Pancreas (tissue), 10 donors: Measurements from ENCODE around the gene HADHA. TPM values are rescaled to one million over a fixed set of nuclear protein-coding genes. Genes with fewer than 3 reads are reported as not detected.

ENCODE experiments used
- ATAC-seq, 4 donors: fragments of 200-7000 bp; cut with Tn5 transposase; one replicate each; pipeline versions ENCODE4 v1.8.0 to v1.9.1; 2020; ENCODE audit warnings: mild to moderate bottlenecking in 4 of 4, moderate library complexity in 4 of 4
- DNase-seq, 6 donors: peaks; one replicate each; pipeline ENCODE4 v3.0.0-alpha.2; 2020
- FAIRE-seq: peaks from 2 replicates; lab custom pipeline; 2012; peaks lifted over from hg19 to GRCh38; lab: Jason Lieb, UNC
- H3K27ac ChIP-seq, 4 donors: fragments of 200-600 bp; sonication (generic); 1 replicate in 3 of 4; 2 replicates in 1 of 4; pipeline versions ENCODE4 v1.5.0 to v1.8.0; 2020
- H3K27me3 ChIP-seq, 4 donors: fragments of 200-600 bp; one replicate each; pipeline ENCODE4 v1.8.0; 2021
- H3K36me3 ChIP-seq, 3 donors: fragments of 200-600 bp; sonication (generic) in 1 of 3; one replicate each; pipeline versions ENCODE4 v1.5.0 to v1.8.0; 2020 to 2021
- H3K4me1 ChIP-seq, 3 donors: fragments of 200-600 bp; one replicate each; pipeline ENCODE4 v1.8.0; 2021
- H3K4me3 ChIP-seq, 4 donors: fragments of 200-600 bp; sonication (generic) in 2 of 4; one replicate each; pipeline versions ENCODE4 v1.5.0 to v1.8.0; 2020 to 2021
- H3K9me3 ChIP-seq, 4 donors: fragments of 200-600 bp; one replicate each; pipeline ENCODE4 v1.8.0; 2021
- WGBS, 2 donors: extraction: QIAGEN DNeasy Blood & Tissue Kit; methylation state at CpG; one replicate each; pipeline ENCODE4 v1.1.7; 2013; 5-methylcytosine and 5-hydroxymethylcytosine counted together
- intact Hi-C, 3 donors: fragments of 100-400 bp; cut with DNase I; formaldehyde crosslinking; loops; one replicate each; pipeline versions ENCODE4 v1.11.1 to v1.14.2; 2022
- polyA plus RNA-seq, 2 donors: library from polyadenylated mRNA; stranded (reverse); fragments of 200-250 nt; gene quantifications; one replicate each; pipeline ENCODE4 v1.2.3, GENCODE V29; 2013
- total RNA-seq, 6 donors: library from RNA; stranded (reverse); fragmentation: NEBNext Ultra II Directional in 4 of 6; extraction: Animal tissue kit (Norgen Biotek cat#: 25700) in 4 of 6; gene quantifications; one replicate each; pipeline versions ENCODE4 v1.2.1 to v1.2.4, GENCODE V29; 2021 to 2023
- TF ChIP-seq, protein P1 (sequence below), 4 donors: fragments of 200-600 bp; sonication (generic) in 3 of 4; IDR thresholded peaks; one replicate each; pipeline versions ENCODE4 v1.5.0 to v1.8.0; 2021; ENCODE audit warnings: antibody characterized with exemption in 4 of 4
- donor health status: healthy with polysubstance abuse.
- donor health status: DM: no; HTN: no; CAD: no; lungs with moderate emphysema.
- donor health status: DM: no; HTN: no; CAD: no.
- donor health status: control.
- donor health status: control.
- donor health status: Bipolar disorder and iron deficiency.
- donor health status: DM: yes; HTN: yes; CAD: no.
- donor health status: DM: no; HTN: no; CAD: no.
- donor health status: DM: no; HTN: no; CAD: no.
- donor health status: DM: yes; HTN: yes; CAD: no.

The HADHA gene
- total and polyA plus RNA-seq, 8 donors, result 32.1 to 89.6 (median 67.6) TPM

DNA sequence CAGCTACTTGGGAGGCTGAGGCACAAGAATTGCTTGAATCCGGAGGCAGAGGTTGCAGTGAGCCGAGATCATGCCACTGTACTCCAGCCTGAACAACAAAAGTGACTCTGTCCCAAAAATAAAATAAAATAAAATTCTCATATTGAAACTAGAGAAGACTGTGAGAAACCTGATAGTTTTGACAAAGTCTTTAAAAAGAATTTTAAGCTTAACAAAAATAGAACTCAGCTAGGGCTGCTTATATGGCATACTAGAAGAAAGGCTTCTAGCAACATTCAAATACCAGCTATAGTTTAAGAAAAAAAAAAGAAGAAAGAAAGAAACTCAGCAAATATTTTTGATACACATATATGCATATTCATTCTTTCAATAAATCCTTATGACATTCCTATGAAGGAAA lies 13.6 kb downstream of the HADHA start:
- ATAC-seq (no peak), FAIRE-seq (no peak), DNase-seq (no peak)
- no peak overlapping the region for H3K27ac ChIP-seq
- intact Hi-C loops, result loop anchor here in 2 of 3 donors (10.0 kb wide), 1 partner anchor 94 kb away; no protein-coding TSS in a partner anchor
- no peaks in the 10 kb centered on the region for H3K9me3 ChIP-seq
- peaks cover 10 to 73% (median 26%) of the 10 kb centered on the region in 3 donors for H3K36me3 ChIP-seq
- TF ChIP-seq, protein P1, sequence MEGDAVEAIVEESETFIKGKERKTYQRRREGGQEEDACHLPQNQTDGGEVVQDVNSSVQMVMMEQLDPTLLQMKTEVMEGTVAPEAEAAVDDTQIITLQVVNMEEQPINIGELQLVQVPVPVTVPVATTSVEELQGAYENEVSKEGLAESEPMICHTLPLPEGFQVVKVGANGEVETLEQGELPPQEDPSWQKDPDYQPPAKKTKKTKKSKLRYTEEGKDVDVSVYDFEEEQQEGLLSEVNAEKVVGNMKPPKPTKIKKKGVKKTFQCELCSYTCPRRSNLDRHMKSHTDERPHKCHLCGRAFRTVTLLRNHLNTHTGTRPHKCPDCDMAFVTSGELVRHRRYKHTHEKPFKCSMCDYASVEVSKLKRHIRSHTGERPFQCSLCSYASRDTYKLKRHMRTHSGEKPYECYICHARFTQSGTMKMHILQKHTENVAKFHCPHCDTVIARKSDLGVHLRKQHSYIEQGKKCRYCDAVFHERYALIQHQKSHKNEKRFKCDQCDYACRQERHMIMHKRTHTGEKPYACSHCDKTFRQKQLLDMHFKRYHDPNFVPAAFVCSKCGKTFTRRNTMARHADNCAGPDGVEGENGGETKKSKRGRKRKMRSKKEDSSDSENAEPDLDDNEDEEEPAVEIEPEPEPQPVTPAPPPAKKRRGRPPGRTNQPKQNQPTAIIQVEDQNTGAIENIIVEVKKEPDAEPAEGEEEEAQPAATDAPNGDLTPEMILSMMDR (IDR thresholded peaks at IDR 0.05), result no peak
- no peaks in the 10 kb centered on the region for H3K27me3 ChIP-seq
- H3K4me1 ChIP-seq, result no peaks in the 10 kb centered on the region
- 93 to 100% methylated on average over 2 of the region's 2 CpGs for WGBS, 2 donors
- H3K4me3 ChIP-seq, result no peak overlapping the region

- Histone ChIP-seq H3K36me3 (peaks cover 10 to 71% (median 26%) of the 10 kb centered on the region in 3 donors), H3K4me1 (peaks cover 0 to 1% (median 0%) of the 10 kb centered on the region in 3 donors), H3K27ac (no peak overlapping the region), H3K4me3 (no peak overlapping the region), H3K9me3 (no peaks in the 10 kb centered on the region), H3K27me3 (no peaks in the 10 kb centered on the region)
- intact Hi-C loops, result no loop called here
- TF ChIP-seq, protein P1 (IDR thresholded peaks at IDR 0.05), result no peak
- no peak for FAIRE-seq
- no peak for DNase-seq
- 96 to 98% methylated on average over 3 of the region's 3 CpGs for WGBS, 2 donors
- no peak for ATAC-seq
Measured at GRCh38 chr2:26229595-26229994, 14.8 kb downstream of the HADHA start.

DNA sequence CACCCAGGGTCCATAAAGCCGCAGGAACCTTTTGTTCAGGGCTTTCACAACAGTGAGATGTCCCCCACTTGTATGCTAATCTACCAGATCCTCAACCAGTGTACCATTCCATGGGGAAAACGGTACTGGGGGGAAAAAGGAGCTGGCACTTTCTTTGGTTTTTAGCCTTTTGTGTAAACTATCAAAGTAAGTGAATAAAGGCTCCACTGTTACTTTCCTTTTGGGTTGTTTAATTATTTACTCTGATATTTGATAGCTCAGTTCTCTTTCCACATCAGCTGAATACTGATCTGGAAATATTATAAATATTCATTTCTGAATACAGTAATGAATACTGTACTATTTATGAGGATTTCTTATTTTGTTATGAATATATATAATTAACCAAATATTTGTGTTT lies 20.3 kb downstream of the HADHA start:
- WGBS, 2 donors, result 61 to 62% methylated on average over 2 of the region's 2 CpGs
- intact Hi-C loops, result no loop called here
- DNase-seq (no peak), FAIRE-seq (no peak), ATAC-seq (peak in 2 of 4 donors; percentile 57 to 60)
- peaks cover 0 to 30% (median 3%) of the 10 kb centered on the region in 3 donors for H3K36me3 ChIP-seq
- H3K4me3 ChIP-seq, result no peak overlapping the region
- H3K4me1 ChIP-seq, result peaks cover 0 to 6% (median 0%) of the 10 kb centered on the region in 3 donors
- TF ChIP-seq, protein P1 (IDR thresholded peaks at IDR 0.05), result no peak
- no peak overlapping the region for H3K27ac ChIP-seq
- no peaks in the 10 kb centered on the region for H3K9me3 ChIP-seq
- H3K27me3 ChIP-seq, result no peaks in the 10 kb centered on the region

- Histone ChIP-seq H3K36me3 (peaks cover 0 to 22% (median 0%) of the 10 kb centered on the region in 3 donors), H3K4me1 (peaks cover 0 to 6% (median 0%) of the 10 kb centered on the region in 3 donors)
- intact Hi-C loops, result no loop called here
Measured at GRCh38 chr2:26223018-26223417, 21.4 kb downstream of the HADHA start.

DNA sequence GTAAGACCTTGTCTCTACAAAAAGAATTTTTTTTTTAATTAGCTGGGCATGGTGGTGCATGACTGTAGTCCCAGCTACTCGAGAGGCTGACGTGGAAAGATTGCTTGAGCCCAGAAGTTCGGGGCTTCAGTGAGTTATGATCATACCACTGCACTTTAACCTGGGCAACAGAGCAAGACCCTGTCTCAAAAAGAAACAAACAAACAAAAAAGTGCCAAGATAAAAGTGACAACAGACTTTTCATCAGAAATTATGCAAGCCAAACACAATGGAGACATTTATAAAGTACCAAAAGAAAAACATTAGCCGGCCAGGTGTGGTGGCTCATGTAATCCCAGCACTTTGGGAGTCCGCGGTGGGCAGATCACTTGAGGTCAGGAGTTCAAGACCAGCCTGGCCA lies 26.7 kb downstream of the HADHA start:
- FAIRE-seq, result no peak
- H3K36me3 ChIP-seq, result peaks cover 4 to 43% (median 7%) of the 10 kb centered on the region in 3 donors
- no peak overlapping the region for H3K27ac ChIP-seq
- no peaks in the 10 kb centered on the region for H3K9me3 ChIP-seq
- H3K4me3 ChIP-seq, result no peak overlapping the region
- no peaks in the 10 kb centered on the region for H3K27me3 ChIP-seq
- TF ChIP-seq, protein P1 (IDR thresholded peaks at IDR 0.05), result no peak
- intact Hi-C loops, result no loop called here
- DNase-seq, result no peak
- no peak for ATAC-seq
- H3K4me1 ChIP-seq, result no peaks in the 10 kb centered on the region
- 79 to 83% methylated on average over 6 of the region's 6 CpGs for WGBS, 2 donors

More at GRCh38 chr2:26223018-26223417, 21.4 kb downstream of the HADHA start:
- Histone ChIP-seq H3K27ac (no peak overlapping the region), H3K27me3 (no peaks in the 10 kb centered on the region), H3K4me3 (no peak overlapping the region), H3K9me3 (no peaks in the 10 kb centered on the region)
- FAIRE-seq (no peak), DNase-seq (no peak), ATAC-seq (no peak)
- 94 to 100% methylated on average over 1 of the region's 1 CpG for WGBS, 2 donors
- TF ChIP-seq, protein P1 (IDR thresholded peaks at IDR 0.05), result no peak
